Cardiac muscle cell (in vitro differentiated cells and primary cell): Measurements from ENCODE around the gene HKDC1. TPM values are rescaled to one million over a fixed set of nuclear protein-coding genes. Genes with fewer than 3 reads are reported as not detected.
"Not testable (repeated sequence)": the region's sequence is repeated elsewhere in the genome, so short reads cannot be mapped to it uniquely, and the experiment has no call there.

Source experiments
- DNase-seq, 2 donors: peaks; one replicate each; pipeline versions ENCODE4 v3.0.0 to v3.0.0-alpha.2; 2010 to 2017; ENCODE audit warnings: low read depth in 1 of 2, low spot score in 1 of 2
- H3K27ac ChIP-seq: fragments of 200-600 bp; sonication (generic); 2 replicates; pipeline ENCODE4 v1.5.1; 2016
- H3K27me3 ChIP-seq: fragments of 200-600 bp; sonication (generic); 2 replicates; pipeline ENCODE4 v1.6.0; 2016; ENCODE audit warnings: control low read depth
- H3K36me3 ChIP-seq: fragments of 200-600 bp; sonication (generic); 2 replicates; pipeline ENCODE4 v1.5.1; 2016; ENCODE audit warnings: control low read depth
- H3K4me1 ChIP-seq: fragments of 200-600 bp; sonication (generic); 2 replicates; pipeline ENCODE4 v1.8.1; 2017; ENCODE audit warnings: low read depth, mild to moderate bottlenecking, mixed run types
- H3K4me3 ChIP-seq: fragments of 200-600 bp; sonication (generic); 2 replicates; pipeline ENCODE4 v1.5.1; 2016; ENCODE audit warnings: mild to moderate bottlenecking
- H3K9me3 ChIP-seq: fragments of 200-600 bp; sonication (generic); 2 replicates; pipeline ENCODE4 v1.5.1; 2017; ENCODE audit warnings: low read depth, mild to moderate bottlenecking, control low read depth
- polyA plus RNA-seq: library from polyadenylated mRNA; unstranded; fragments of >200 nt; fragmentation: Nextera tagmentation; extraction: Ambion mirVana; gene quantifications from 2 replicates; pipeline ENCODE4 v1.2.1, GENCODE V29; 2016
- total RNA-seq: library from RNA; depleted of rRNA; stranded (reverse); fragments of >200 nt; gene quantifications from 2 replicates; pipeline ENCODE4 v1.2.3, GENCODE V29; 2016
- TF ChIP-seq, protein P1 (sequence below): IDR thresholded peaks from 2 replicates; pipeline ENCODE4 v1.5.1; 2012; ENCODE audit warnings: low read depth, mild to moderate bottlenecking, low read length

HKDC1 gene
- total and polyA plus RNA-seq, 2 experiments from 2014 or later: not detected

DNA sequence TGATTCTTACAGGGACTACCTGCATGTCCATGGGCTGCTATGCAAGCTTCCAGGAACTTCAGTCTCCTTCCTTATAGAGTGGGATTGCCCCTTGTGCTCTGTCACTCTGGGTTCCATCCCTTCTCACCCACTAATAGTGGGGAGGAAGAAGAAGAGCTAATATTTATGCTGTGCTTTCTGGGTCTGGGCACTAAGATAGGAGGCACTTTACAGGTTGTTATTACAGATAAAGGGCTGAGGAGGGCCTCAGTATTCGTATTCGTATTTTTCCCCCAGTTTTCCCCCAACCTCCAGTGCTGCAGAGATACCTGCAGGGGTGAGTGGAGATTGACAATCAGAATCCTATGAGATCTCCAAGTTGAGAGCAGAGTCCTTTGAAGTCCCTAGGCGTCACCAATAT lies 72.3 kb downstream of the HKDC1 start:
- Histone ChIP-seq H3K27me3 (no peaks in the 10 kb centered on the region), H3K36me3 (no peaks in the 10 kb centered on the region), H3K9me3 (no peaks in the 10 kb centered on the region), H3K4me1 (no peaks in the 10 kb centered on the region), H3K27ac (no peak overlapping the region), H3K4me3 (no peak overlapping the region)
- TF ChIP-seq, protein P1, sequence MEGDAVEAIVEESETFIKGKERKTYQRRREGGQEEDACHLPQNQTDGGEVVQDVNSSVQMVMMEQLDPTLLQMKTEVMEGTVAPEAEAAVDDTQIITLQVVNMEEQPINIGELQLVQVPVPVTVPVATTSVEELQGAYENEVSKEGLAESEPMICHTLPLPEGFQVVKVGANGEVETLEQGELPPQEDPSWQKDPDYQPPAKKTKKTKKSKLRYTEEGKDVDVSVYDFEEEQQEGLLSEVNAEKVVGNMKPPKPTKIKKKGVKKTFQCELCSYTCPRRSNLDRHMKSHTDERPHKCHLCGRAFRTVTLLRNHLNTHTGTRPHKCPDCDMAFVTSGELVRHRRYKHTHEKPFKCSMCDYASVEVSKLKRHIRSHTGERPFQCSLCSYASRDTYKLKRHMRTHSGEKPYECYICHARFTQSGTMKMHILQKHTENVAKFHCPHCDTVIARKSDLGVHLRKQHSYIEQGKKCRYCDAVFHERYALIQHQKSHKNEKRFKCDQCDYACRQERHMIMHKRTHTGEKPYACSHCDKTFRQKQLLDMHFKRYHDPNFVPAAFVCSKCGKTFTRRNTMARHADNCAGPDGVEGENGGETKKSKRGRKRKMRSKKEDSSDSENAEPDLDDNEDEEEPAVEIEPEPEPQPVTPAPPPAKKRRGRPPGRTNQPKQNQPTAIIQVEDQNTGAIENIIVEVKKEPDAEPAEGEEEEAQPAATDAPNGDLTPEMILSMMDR: no peak
- DNase-seq: no peak

DNA sequence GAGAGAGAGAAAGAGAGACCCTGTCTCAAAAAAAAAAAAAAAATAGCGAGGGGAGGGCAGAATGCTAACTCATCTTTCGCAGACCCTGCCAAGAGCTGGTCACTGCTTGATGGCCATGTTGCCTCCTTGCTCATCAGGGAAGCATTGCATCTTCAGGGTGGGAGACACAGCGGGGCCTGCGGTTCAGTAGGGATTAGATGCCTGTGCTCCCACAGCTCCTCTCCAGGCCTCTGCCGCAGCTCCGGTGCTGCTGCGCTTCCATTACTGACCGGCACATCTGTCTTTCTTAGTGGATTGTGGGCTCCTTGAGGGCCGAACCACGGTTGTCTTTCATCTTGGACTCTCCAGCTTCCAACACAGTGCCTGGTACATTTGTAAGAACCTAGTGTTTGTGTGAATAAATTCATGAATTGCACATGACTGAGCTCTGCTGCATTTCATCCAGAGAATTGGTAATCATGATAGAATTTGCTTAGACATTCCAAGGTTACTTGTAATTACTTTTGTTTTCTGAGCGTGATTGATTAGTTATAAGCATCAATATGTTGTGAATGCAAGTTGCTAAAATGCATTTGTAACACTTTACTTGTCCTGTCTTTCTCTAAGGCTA lies 75.0 kb downstream of the HKDC1 start:
- Histone ChIP-seq H3K4me1 (no peaks in the 10 kb centered on the region), H3K27me3 (no peaks in the 10 kb centered on the region), H3K9me3 (no peaks in the 10 kb centered on the region), H3K4me3 (no peak overlapping the region), H3K36me3 (no peaks in the 10 kb centered on the region), H3K27ac (no peak overlapping the region)
- no peak for DNase-seq
- TF ChIP-seq, protein P1: no peak

DNA sequence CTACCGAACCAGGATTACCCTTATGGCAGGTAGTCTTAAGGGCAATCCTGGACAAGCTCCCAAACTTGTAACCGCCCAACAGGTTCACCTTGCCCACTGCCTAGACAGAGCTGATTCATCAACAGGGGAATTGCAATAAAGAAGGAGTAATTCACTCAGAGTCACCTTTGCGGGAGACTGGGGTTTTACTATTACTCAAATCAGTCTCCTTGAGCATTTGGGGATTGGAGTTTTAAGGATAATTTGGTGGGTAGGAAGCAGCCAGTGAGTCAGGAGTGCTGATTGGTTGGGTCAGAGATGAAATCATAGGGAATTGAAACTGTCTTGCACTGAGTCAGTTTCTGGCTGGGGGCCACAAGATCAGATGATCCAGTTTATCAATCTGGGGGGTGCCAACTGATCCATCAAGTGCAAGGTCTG lies 83.5 kb downstream of the HKDC1 start:
- Histone ChIP-seq H3K27me3 (no peaks in the 10 kb centered on the region), H3K36me3 (no peaks in the 10 kb centered on the region), H3K4me1 (no peaks in the 10 kb centered on the region), H3K27ac (no peak overlapping the region), H3K4me3 (no peak overlapping the region), H3K9me3 (no peaks in the 10 kb centered on the region)
- no peak for DNase-seq
- TF ChIP-seq, protein P1: no peak

DNA sequence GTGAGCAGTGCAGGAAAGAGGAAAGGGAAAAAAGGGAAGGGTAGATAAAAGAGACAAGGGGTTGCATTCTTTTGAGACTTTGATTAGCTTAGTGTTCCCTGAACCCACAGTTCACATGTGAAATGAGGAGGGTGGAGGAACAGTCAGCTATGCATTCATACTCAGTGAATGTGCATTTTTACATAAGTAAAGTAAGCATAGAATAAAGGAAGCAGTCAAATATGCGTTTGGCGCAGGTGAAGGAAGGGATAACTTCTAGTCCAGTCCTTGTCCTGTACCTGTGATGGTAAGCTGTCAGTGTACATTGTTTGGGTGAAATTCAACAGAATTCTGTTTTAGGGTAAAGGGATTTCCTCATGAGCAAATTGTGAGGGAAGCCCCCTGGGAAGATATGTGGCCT lies 86.3 kb downstream of the HKDC1 start:
- DNase-seq: no peak
- Histone ChIP-seq H3K27me3 (no peaks in the 10 kb centered on the region), H3K36me3 (no peaks in the 10 kb centered on the region), H3K27ac (no peak overlapping the region), H3K4me3 (no peak overlapping the region), H3K4me1 (peaks cover 6% of the 10 kb centered on the region), H3K9me3 (no peaks in the 10 kb centered on the region)
- TF ChIP-seq, protein P1: no peak

DNA sequence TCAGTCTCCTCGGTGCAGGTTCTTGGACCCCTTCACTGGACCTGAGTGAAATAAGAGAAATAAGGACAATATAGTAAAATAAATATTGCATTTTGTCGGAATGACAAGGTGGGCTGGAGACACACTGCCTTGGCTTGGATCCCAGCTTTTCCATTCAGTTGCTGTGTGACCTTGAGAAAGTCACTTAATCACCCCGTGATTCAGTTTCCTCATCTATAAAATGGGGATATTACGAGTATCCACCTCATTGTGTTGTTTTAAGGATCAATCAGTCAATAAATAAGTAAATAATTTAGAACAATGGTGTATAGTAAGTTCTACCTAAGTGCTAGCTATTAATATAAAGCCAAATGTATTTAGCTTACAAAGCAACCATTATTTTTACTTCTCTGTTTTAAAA lies 87.3 kb downstream of the HKDC1 start:
- Histone ChIP-seq H3K27me3 (no peaks in the 10 kb centered on the region), H3K4me1 (peaks cover 14% of the 10 kb centered on the region), H3K4me3 (no peak overlapping the region), H3K9me3 (no peaks in the 10 kb centered on the region), H3K36me3 (no peaks in the 10 kb centered on the region), H3K27ac (no peak overlapping the region)
- TF ChIP-seq, protein P1: no peak
- DNase-seq: no peak

DNA sequence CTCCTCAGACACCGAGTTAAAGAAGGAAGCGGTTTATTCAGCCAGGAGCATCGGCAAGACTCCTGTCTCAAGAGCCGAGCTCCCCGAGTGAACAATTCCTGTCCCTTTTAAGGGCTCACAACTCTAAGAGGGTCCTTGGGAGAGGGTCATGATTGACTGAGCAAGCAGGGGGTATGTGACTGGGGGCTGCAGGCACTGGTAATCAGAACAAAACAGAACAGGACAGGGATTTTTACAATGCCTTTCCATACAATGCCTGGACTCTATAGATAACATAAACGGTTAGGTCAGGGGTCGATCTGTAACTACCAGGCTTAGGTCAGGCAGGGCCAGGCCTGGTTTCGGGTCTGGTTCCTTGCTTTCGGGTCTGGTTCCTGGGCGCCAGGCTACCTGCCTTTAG lies 88.2 kb downstream of the HKDC1 start:
- not testable (repeated sequence) for H3K36me3 ChIP-seq, H3K4me3 ChIP-seq, H3K27ac ChIP-seq, DNase-seq, H3K9me3 ChIP-seq, H3K27me3 ChIP-seq
- peaks cover 14% of the 10 kb centered on the region for H3K4me1 ChIP-seq
